Measurements from ENCODE around the gene ACTN4. TPM values are rescaled to one million over a fixed set of nuclear protein-coding genes. Genes with fewer than 3 reads are reported as not detected.

The ACTN4 gene
- total and polyA plus RNA-seq, 10 of the 15 experiments (the other 5 are each of a cell fraction or from before 2014, with no cell fraction given): 2.4 to 293 (median 72.5) TPM

DNA sequence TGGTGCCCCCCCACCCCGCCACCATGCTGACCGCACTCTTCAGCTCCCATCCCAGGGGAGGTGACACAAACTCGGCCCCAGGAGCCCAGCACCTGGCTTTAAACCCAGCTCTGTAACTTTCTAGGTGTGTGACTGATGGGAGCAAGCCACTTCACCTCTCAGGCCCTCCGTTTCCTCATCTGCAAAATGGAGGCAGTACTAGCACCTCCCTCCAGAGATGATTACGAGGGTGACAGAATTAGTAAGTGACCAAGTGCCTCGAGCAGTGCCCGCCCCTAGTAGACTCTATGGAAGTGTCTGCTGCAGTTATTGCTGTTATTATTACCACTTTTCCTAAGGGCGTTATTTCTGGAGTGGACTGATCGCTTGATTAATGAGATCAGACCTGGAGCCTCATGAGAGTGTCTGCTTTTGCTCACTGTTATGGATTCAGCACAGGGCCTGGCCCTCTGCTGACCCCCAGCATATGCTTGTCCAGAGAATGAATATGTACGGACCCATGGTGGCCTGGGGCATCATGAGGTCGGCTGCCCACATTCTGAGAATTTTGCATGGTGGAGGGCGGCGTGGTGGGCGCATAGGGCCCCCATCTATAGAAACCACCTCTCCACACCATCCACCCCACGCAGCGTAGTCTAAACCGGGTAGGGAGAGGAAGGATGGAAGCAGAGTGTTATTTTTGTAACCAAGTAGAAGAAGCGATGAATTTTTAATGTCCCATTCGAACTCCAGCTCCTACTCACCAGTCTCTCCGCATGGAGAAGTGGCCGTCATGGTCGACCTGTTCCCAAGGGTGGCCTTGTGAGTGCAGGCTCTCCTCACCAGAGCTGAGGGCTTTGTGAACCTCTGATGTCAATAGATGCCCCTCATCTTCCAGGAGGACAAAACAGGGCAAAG lies 48.6 kb downstream of the ACTN4 start:
- BruUV-seq (replicated peaks): no TSS peak
- 0 out of 2 replicates have a peak, but pooled peaks cover 5% of the 10 kb centered on the region for H4K20me1 ChIP-seq (ENCODE audit: control insufficient read depth, insufficient read depth)
- DNase-seq (ENCODE audit: low read depth, low spot score): no peak
- WGBS (ENCODE audit: insufficient coverage, insufficient replicate concordance, low lambda C conversion rate, missing lambda C conversion rate): 58% methylated on average over 22 of the region's 22 CpGs
- H3K79me2 ChIP-seq (ENCODE audit: control insufficient read depth, insufficient read depth, low read length): peaks cover 36% of the 10 kb centered on the region
- ChIA-PET POLR2A (no interaction called here), CTCF (no interaction called here), SMC1A (ENCODE audit: uncharacterized antibody, unreplicated experiment) (interaction anchor here (1.5 kb wide), 1 partner anchor 39 kb away, joined by 4 read pairs; no protein-coding TSS in a partner anchor), RAD21 (ENCODE audit: unreplicated experiment) (no interaction called here)
- FAIRE-seq: no peak
- H3K9me3 ChIP-seq (replicated peaks; ENCODE audit: control insufficient read depth, insufficient read depth, low read length): no peaks in the 10 kb centered on the region
- no peaks in the 10 kb centered on the region for H3K27me3 ChIP-seq (replicated peaks in 1 of 2; ENCODE audit: control insufficient read depth in 2 of 2, insufficient read depth in 2 of 2, low read length in 1 of 2)
- peaks cover 28% of the 10 kb centered on the region in 2 experiments; a peak in 3 of 4 replicates for H3K36me3 ChIP-seq (ENCODE audit: control insufficient read depth in 2 of 2, insufficient read depth in 2 of 2, low read length in 1 of 2)
- no peak for TF ChIP-seq SMAD1 (IDR thresholded peaks at IDR 0.05; ENCODE audit: low read depth, partially characterized antibody)
- TF ChIP-seq KLF5 (IDR thresholded peaks at IDR 0.05; ENCODE audit: partially characterized antibody): no peak
- no peak for TF ChIP-seq CREM (IDR thresholded peaks at IDR 0.05; ENCODE audit: low read depth)
- TF ChIP-seq CHD2 (IDR thresholded peaks at IDR 0.05; ENCODE audit: borderline replicate concordance, low read depth, low read length): no peak
- no peak overlapping the region for H3K27ac ChIP-seq (ENCODE audit: control insufficient read depth, insufficient read depth)
- in situ Hi-C loops (cut with MboI) (no loop called here), intact Hi-C loops (cut with micrococcal nuclease; ENCODE audit: unreplicated experiment) (no loop called here)
- H3K4me1 ChIP-seq (ENCODE audit: control insufficient read depth, insufficient read depth, low read length): peaks cover 53% of the 10 kb centered on the region
- H3K4me3 ChIP-seq: no peak overlapping the region
- ATAC-seq: no peak
- no peak overlapping the region for H3K9ac ChIP-seq (ENCODE audit: control insufficient read depth, insufficient read depth, low read length)
- H2AFZ ChIP-seq (ENCODE audit: control insufficient read depth, low read depth, low read length): no peak overlapping the region
- H3K4me2 ChIP-seq (ENCODE audit: control insufficient read depth, insufficient read depth): no peak overlapping the region

DNA sequence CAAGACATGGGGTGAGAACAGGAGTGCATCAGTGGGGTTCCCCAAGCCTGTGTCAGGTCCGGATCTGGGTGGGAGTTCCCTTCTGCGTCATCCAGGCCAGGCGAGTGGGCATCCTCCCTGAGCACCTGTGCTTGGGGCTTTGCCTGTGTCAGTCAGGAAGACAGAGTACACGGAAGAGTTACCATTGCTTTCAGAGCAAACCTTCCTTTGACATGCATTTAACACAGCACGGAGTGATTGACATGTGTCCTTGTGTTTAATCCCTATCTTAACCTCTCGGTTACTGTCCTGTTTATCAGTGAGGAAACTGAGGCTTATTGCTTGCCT lies 49.2 kb downstream of the ACTN4 start:
- ATAC-seq (no peak), DNase-seq (ENCODE audit: low read depth, low spot score) (no peak), FAIRE-seq (no peak)
- in situ Hi-C loops (cut with MboI) (no loop called here), intact Hi-C loops (cut with micrococcal nuclease; ENCODE audit: unreplicated experiment) (no loop called here)
- ChIA-PET CTCF (no interaction called here), SMC1A (ENCODE audit: uncharacterized antibody, unreplicated experiment) (no interaction called here), RAD21 (ENCODE audit: unreplicated experiment) (no interaction called here), POLR2A (no interaction called here)
- Histone ChIP-seq H3K36me3 (ENCODE audit: control insufficient read depth in 2 of 2, insufficient read depth in 2 of 2, low read length in 1 of 2) (peaks cover 28 to 33% of the 10 kb centered on the region in 2 experiments; a peak in 3 of 4 replicates), H3K9ac (ENCODE audit: control insufficient read depth, insufficient read depth, low read length) (no peak overlapping the region), H3K27ac (ENCODE audit: control insufficient read depth, insufficient read depth) (no peak overlapping the region), H3K4me3 (no peak overlapping the region), H2AFZ (ENCODE audit: control insufficient read depth, low read depth, low read length) (no peak overlapping the region), H3K27me3 (replicated peaks in 1 of 2; ENCODE audit: control insufficient read depth in 2 of 2, insufficient read depth in 2 of 2, low read length in 1 of 2) (no peaks in the 10 kb centered on the region), H3K4me1 (ENCODE audit: control insufficient read depth, insufficient read depth, low read length) (peaks cover 53% of the 10 kb centered on the region), H3K9me3 (replicated peaks; ENCODE audit: control insufficient read depth, insufficient read depth, low read length) (no peaks in the 10 kb centered on the region), H3K4me2 (ENCODE audit: control insufficient read depth, insufficient read depth) (no peak overlapping the region), H4K20me1 (ENCODE audit: control insufficient read depth, insufficient read depth) (0 out of 2 replicates have a peak, but pooled peaks cover 5% of the 10 kb centered on the region), H3K79me2 (ENCODE audit: control insufficient read depth, insufficient read depth, low read length) (peaks cover 36% of the 10 kb centered on the region)
- no TSS peak for BruUV-seq (replicated peaks)
- 61% methylated on average over 6 of the region's 6 CpGs for WGBS (ENCODE audit: insufficient coverage, insufficient replicate concordance, low lambda C conversion rate, missing lambda C conversion rate)
- TF ChIP-seq, protein P1, sequence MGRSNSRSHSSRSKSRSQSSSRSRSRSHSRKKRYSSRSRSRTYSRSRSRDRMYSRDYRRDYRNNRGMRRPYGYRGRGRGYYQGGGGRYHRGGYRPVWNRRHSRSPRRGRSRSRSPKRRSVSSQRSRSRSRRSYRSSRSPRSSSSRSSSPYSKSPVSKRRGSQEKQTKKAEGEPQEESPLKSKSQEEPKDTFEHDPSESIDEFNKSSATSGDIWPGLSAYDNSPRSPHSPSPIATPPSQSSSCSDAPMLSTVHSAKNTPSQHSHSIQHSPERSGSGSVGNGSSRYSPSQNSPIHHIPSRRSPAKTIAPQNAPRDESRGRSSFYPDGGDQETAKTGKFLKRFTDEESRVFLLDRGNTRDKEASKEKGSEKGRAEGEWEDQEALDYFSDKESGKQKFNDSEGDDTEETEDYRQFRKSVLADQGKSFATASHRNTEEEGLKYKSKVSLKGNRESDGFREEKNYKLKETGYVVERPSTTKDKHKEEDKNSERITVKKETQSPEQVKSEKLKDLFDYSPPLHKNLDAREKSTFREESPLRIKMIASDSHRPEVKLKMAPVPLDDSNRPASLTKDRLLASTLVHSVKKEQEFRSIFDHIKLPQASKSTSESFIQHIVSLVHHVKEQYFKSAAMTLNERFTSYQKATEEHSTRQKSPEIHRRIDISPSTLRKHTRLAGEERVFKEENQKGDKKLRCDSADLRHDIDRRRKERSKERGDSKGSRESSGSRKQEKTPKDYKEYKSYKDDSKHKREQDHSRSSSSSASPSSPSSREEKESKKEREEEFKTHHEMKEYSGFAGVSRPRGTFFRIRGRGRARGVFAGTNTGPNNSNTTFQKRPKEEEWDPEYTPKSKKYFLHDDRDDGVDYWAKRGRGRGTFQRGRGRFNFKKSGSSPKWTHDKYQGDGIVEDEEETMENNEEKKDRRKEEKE (IDR thresholded peaks at IDR 0.05): no peak
- TF ChIP-seq BCL11A (IDR thresholded peaks at IDR 0.05; ENCODE audit: low read depth, low read length): no peak
- no peak for TF ChIP-seq NFYB (IDR thresholded peaks at IDR 0.05; ENCODE audit: insufficient read depth, low read depth, low read length)
- TF ChIP-seq, protein P2, sequence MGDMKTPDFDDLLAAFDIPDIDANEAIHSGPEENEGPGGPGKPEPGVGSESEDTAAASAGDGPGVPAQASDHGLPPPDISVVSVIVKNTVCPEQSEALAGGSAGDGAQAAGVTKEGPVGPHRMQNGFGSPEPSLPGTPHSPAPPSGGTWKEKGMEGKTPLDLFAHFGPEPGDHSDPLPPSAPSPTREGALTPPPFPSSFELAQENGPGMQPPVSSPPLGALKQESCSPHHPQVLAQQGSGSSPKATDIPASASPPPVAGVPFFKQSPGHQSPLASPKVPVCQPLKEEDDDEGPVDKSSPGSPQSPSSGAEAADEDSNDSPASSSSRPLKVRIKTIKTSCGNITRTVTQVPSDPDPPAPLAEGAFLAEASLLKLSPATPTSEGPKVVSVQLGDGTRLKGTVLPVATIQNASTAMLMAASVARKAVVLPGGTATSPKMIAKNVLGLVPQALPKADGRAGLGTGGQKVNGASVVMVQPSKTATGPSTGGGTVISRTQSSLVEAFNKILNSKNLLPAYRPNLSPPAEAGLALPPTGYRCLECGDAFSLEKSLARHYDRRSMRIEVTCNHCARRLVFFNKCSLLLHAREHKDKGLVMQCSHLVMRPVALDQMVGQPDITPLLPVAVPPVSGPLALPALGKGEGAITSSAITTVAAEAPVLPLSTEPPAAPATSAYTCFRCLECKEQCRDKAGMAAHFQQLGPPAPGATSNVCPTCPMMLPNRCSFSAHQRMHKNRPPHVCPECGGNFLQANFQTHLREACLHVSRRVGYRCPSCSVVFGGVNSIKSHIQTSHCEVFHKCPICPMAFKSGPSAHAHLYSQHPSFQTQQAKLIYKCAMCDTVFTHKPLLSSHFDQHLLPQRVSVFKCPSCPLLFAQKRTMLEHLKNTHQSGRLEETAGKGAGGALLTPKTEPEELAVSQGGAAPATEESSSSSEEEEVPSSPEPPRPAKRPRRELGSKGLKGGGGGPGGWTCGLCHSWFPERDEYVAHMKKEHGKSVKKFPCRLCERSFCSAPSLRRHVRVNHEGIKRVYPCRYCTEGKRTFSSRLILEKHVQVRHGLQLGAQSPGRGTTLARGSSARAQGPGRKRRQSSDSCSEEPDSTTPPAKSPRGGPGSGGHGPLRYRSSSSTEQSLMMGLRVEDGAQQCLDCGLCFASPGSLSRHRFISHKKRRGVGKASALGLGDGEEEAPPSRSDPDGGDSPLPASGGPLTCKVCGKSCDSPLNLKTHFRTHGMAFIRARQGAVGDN (IDR thresholded peaks at IDR 0.05): no peak
- TF ChIP-seq SPI1 (IDR thresholded peaks at IDR 0.05; ENCODE audit: borderline replicate concordance, insufficient read depth, low read depth, low read length): no peak
- no peak for TF ChIP-seq BMI1 (IDR thresholded peaks at IDR 0.05; ENCODE audit: borderline replicate concordance)

Data from GM12878 (cell line).